Retinal pigment epithelial cell (primary cell): ENCODE results near the gene SRL.
A peak's percentile ranks its signal among the peaks of the same experiment; 100 is the strongest.

Experiments
- DNase-seq: peaks from one replicate; pipeline ENCODE4 v3.0.0-alpha.2; 2010; ENCODE audit warnings: low read depth
- H3K4me3 ChIP-seq: 2 replicates; pipeline ENCODE4 v1.5.1; 2011; ENCODE audit warnings: mild to moderate bottlenecking, low read length, control low read depth, moderate library complexity
- TF ChIP-seq, protein P1 (sequence below): conservative IDR thresholded peaks from 2 replicates; pipeline ENCODE4 v1.5.1; 2011; ENCODE audit warnings: low read depth, low read length, control low read depth, inconsistent platforms

SRL gene

GRCh38 chr16:4190712-4191333 is 51.1 kb downstream of the SRL start:
- DNase-seq = no peak
- no peak overlapping the region for H3K4me3 ChIP-seq
- TF ChIP-seq, protein P1, sequence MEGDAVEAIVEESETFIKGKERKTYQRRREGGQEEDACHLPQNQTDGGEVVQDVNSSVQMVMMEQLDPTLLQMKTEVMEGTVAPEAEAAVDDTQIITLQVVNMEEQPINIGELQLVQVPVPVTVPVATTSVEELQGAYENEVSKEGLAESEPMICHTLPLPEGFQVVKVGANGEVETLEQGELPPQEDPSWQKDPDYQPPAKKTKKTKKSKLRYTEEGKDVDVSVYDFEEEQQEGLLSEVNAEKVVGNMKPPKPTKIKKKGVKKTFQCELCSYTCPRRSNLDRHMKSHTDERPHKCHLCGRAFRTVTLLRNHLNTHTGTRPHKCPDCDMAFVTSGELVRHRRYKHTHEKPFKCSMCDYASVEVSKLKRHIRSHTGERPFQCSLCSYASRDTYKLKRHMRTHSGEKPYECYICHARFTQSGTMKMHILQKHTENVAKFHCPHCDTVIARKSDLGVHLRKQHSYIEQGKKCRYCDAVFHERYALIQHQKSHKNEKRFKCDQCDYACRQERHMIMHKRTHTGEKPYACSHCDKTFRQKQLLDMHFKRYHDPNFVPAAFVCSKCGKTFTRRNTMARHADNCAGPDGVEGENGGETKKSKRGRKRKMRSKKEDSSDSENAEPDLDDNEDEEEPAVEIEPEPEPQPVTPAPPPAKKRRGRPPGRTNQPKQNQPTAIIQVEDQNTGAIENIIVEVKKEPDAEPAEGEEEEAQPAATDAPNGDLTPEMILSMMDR = no peak

DNA sequence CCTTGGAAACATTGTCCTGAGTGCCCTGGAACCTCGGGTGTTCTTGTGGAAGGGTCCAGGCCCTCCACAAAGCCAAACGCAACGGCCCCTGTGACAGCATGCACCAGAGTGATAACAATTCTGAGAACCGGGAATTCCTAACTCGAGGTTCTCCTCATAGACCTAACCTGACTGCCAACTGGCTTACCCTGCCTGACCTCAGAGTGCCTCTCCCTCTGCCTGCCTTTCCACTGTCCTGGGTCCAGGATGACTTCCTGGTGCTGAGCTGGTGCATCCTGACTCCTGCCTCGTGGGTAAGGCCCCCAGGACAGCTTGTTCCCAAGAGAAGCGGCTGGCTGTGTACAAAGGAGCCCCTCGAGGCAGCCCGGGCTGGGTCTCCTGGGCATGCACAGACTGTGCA is 51.8 kb downstream of the SRL start:
- TF ChIP-seq, protein P1 = no peak
- no peak for DNase-seq
- no peak overlapping the region for H3K4me3 ChIP-seq

GRCh38 chr16:4184038-4184702 is 57.7 kb downstream of the SRL start:
- peak overlapping the region; percentile 72 for H3K4me3 ChIP-seq
- TF ChIP-seq, protein P1 = no peak
- no peak for DNase-seq

DNA sequence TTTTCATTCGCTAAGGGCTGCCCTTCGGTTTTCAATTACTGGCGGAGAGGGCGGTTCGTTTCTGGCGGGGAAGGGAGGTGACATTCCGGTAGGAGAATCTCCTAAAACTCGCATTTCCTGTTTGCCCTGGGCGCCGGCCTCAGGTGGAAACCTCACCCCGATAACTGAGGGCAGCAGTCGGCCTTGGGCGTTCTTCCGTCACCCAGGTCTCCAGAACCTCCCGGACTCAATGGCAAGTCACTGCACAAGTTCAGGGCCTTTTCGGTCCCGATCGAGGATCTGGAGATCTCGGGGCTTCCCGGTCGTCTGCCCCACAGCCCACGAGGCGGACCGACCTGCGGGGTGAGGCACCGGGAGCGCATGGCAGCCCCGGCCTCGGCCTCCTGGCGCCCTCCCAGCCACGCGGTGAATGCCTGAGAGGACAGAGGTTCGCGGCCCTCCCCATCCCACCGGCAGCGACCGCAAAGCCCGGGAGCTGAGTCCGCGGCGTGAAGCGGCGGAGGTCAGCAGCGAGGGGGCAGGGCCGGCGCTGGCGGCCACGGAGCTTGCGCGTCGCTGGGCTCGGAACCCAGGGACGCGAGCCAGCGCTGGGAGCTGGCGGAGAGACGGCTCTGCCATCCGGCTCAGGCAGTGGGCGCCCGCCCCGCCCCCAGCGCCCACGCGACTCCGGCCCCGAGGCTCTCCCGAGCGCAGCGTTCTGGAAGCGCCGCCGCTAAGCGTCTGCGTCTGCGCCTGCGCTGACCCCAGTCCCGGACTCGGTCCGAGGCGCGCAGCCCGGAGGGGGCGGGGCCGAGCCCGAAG is 58.4 kb downstream of the SRL start:
- TF ChIP-seq, protein P1 = no peak
- peak overlapping the region; percentile 72 for H3K4me3 ChIP-seq
- peak; percentile 63 for DNase-seq

DNA sequence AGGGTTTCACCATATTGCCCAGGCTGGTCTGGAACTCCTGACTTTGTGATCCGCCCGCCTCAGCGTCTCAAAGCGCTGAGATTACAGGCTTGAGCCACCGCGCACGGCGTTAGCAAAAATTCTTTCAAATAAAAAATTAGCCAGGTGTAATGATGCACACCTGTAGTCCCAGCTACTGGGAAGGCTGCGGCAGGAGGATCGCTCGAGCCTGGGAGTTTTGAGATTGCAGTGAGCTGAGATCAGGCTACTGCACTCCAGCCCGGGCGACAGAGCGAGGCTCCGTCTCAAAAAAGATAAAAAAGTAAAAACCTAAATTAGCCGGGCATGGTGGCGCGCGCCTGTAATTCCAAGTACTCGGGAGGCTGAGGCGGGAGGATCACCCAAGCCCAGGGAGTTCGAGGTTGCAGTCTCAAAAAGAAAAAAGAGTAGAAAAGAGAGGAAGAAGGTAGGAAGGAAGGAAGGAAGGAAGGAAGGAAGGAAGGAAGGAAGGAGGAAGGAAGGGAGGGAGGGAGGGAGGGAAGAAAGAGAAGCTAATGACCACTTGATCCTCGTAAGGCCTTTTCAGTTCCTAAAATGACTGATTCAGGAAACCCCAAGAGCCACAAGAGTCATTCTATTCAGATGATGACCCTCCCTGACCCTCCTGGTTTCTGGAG is 59.2 kb downstream of the SRL start:
- peak overlapping the region; percentile 72 for H3K4me3 ChIP-seq
- TF ChIP-seq, protein P1 = no peak
- no peak for DNase-seq

DNA sequence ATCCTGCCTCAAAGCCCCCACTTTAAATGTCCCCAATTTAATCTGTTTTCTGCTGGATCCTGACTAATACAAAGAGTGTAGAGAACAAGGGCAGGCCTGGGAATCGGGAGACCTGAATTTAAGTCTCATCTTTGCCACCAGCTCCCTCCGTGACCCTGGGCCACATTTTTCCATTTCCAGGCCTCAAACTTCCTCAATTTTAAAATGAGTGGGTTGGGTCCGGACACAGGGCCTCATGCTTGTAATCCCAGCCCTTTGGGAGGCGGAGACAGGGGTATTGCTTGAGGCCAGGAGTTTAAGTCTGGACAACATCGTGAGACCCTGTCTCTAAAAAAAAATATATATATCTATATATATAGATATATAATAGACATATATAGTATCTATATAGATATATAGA is 61.4 kb downstream of the SRL start:
- no peak for DNase-seq

More for the DNA sequence above, 61.4 kb downstream of the SRL start:
- no peak overlapping the region for H3K4me3 ChIP-seq
- TF ChIP-seq, protein P1 = no peak
